HFFc6 (cell line): Measurements from ENCODE around the gene ECEL1. TPM values are rescaled to one million over a fixed set of nuclear protein-coding genes. Genes with fewer than 3 reads are reported as not detected.

Experiments used
- DNase-seq: peaks from one replicate; pipeline ENCODE4 v3.0.0-alpha.2; 2018
- H3K27ac Mint-ChIP-seq: 2 replicates; pipeline ENCODE4 v1.8.0; 2020; ENCODE audit warnings: mild to moderate bottlenecking, mixed read lengths
- H3K27me3 Mint-ChIP-seq: 2 replicates; pipeline ENCODE4 v1.8.0; 2021; ENCODE audit warnings: mild to moderate bottlenecking, moderate library complexity, mixed read lengths; ENCODE audit not compliant: insufficient read depth
- H3K36me3 Mint-ChIP-seq: 2 replicates; pipeline ENCODE4 v1.8.0; 2021; ENCODE audit warnings: low read depth, mixed read lengths
- H3K4me1 Mint-ChIP-seq: 2 replicates; pipeline ENCODE4 v1.8.0; 2020; ENCODE audit warnings: low read depth, mixed read lengths
- H3K4me3 Mint-ChIP-seq: 2 replicates; pipeline ENCODE4 v1.8.0; 2020; ENCODE audit warnings: mild to moderate bottlenecking, moderate library complexity, mixed read lengths
- H3K9me3 Mint-ChIP-seq: 2 replicates; pipeline ENCODE4 v1.8.0; 2020; ENCODE audit warnings: mild to moderate bottlenecking, mixed read lengths
- CTCF ChIP-seq: fragments of 200-600 bp; sonication (generic); IDR thresholded peaks from 2 replicates; pipeline ENCODE4 v1.5.0; 2021; ENCODE audit warnings: antibody characterized with exemption, mild to moderate bottlenecking
- total RNA-seq, 6 experiments: library from RNA; stranded (reverse); fragmentation: NEBNext Ultra II Directional; extraction: Animal tissue kit (Norgen Biotek cat#: 25700); gene quantifications; 2 replicates in 1 of 6; 3 replicates in 5 of 6; pipeline ENCODE4 v1.2.3, GENCODE V29; 2021

Gene ECEL1
- total RNA-seq, 6 experiments from 2014 or later, result not detected

- no peak for TF ChIP-seq CTCF
- H3K4me3 Mint-ChIP-seq, result no peak overlapping the region
- H3K27me3 Mint-ChIP-seq, result peaks cover 30% of the 10 kb centered on the region
- H3K36me3 Mint-ChIP-seq, result no peaks in the 10 kb centered on the region
- DNase-seq, result no peak
- H3K9me3 Mint-ChIP-seq, result no peaks in the 10 kb centered on the region
- H3K4me1 Mint-ChIP-seq, result no peaks in the 10 kb centered on the region
- no peak overlapping the region for H3K27ac Mint-ChIP-seq
Measured at GRCh38 chr2:232479341-232480200, 8.1 kb downstream of the ECEL1 start.

- Mint-ChIP-seq H3K36me3 (no peaks in the 10 kb centered on the region), H3K4me1 (no peaks in the 10 kb centered on the region), H3K27ac (no peak overlapping the region), H3K27me3 (peaks cover 34% of the 10 kb centered on the region), H3K9me3 (no peaks in the 10 kb centered on the region), H3K4me3 (no peak overlapping the region)
- no peak for TF ChIP-seq CTCF
- DNase-seq, result no peak
Measured at GRCh38 chr2:232478571-232479340, 8.9 kb downstream of the ECEL1 start.

GRCh38 chr2:232477751-232478510, 9.7 kb downstream of the ECEL1 start:
- TF ChIP-seq CTCF, result no peak
- Mint-ChIP-seq H3K4me1 (no peaks in the 10 kb centered on the region), H3K9me3 (no peaks in the 10 kb centered on the region), H3K36me3 (no peaks in the 10 kb centered on the region), H3K4me3 (no peak overlapping the region), H3K27me3 (peaks cover 41% of the 10 kb centered on the region), H3K27ac (no peak overlapping the region)
- no peak for DNase-seq

- Mint-ChIP-seq H3K4me1 (no peaks in the 10 kb centered on the region), H3K27me3 (peaks cover 47% of the 10 kb centered on the region), H3K9me3 (no peaks in the 10 kb centered on the region), H3K4me3 (no peak overlapping the region), H3K36me3 (no peaks in the 10 kb centered on the region), H3K27ac (no peak overlapping the region)
- no peak for TF ChIP-seq CTCF
- no peak for DNase-seq
Measured at GRCh38 chr2:232476791-232477190, 10.8 kb downstream of the ECEL1 start.

GRCh38 chr2:232476045-232476444, 11.6 kb downstream of the ECEL1 start:
- no peak overlapping the region for H3K27ac Mint-ChIP-seq
- DNase-seq, result no peak
- H3K27me3 Mint-ChIP-seq, result peaks cover 51% of the 10 kb centered on the region
- no peaks in the 10 kb centered on the region for H3K9me3 Mint-ChIP-seq
- no peak for TF ChIP-seq CTCF
- no peaks in the 10 kb centered on the region for H3K4me1 Mint-ChIP-seq
- no peak overlapping the region for H3K4me3 Mint-ChIP-seq
- no peaks in the 10 kb centered on the region for H3K36me3 Mint-ChIP-seq
